H9 (cell line): ENCODE results near the gene SPRR2D. TPM values are rescaled to one million over a fixed set of nuclear protein-coding genes. Genes with fewer than 3 reads are reported as not detected.

Source experiments
- DNase-seq: peaks from one replicate; pipeline ENCODE4 v3.0.0-alpha.2; 2017
- H2AFZ ChIP-seq: one replicate; pipeline ENCODE4 v1.6.1; 2013; ENCODE audit warnings: mild to moderate bottlenecking, low read length, control low read depth, moderate library complexity
- H2AK5ac ChIP-seq: 2 replicates; pipeline ENCODE4 v1.6.1; 2013; ENCODE audit warnings: low read length, control low read depth, mixed read lengths; ENCODE audit not compliant: insufficient read length
- H2BK120ac ChIP-seq: one replicate; pipeline ENCODE4 v1.6.1; 2013; ENCODE audit warnings: low read depth, mild to moderate bottlenecking, low read length, control low read depth, inconsistent platforms; ENCODE audit not compliant: poor library complexity, severe bottlenecking
- H2BK12ac ChIP-seq: 2 replicates; pipeline ENCODE4 v1.6.1; 2013; ENCODE audit warnings: low read length, control low read depth, mixed read lengths, low read depth; ENCODE audit not compliant: insufficient read length
- H2BK15ac ChIP-seq: 2 replicates; pipeline ENCODE4 v1.6.1; 2013; ENCODE audit warnings: low read depth, low read length, control low read depth
- H2BK20ac ChIP-seq: one replicate; pipeline ENCODE4 v1.6.1; 2013; ENCODE audit warnings: low read depth, mild to moderate bottlenecking, low read length, control low read depth, inconsistent platforms; ENCODE audit not compliant: poor library complexity, severe bottlenecking
- H2BK5ac ChIP-seq: 2 replicates; pipeline ENCODE4 v1.6.1; 2013; ENCODE audit warnings: low read length, control low read depth, mixed read lengths; ENCODE audit not compliant: insufficient read length
- H3K14ac ChIP-seq: 2 replicates; pipeline ENCODE4 v1.6.1; 2013; ENCODE audit warnings: low read length, control low read depth; ENCODE audit not compliant: insufficient read depth
- H3K18ac ChIP-seq: 2 replicates; pipeline ENCODE4 v1.6.1; 2013; ENCODE audit warnings: low read depth, mild to moderate bottlenecking, mixed read lengths, low read length, control low read depth; ENCODE audit not compliant: insufficient read length
- H3K23ac ChIP-seq: 2 replicates; pipeline ENCODE4 v1.6.1; 2013; ENCODE audit warnings: low read length, control low read depth, mixed read lengths, low read depth; ENCODE audit not compliant: insufficient read length
- H3K23me2 ChIP-seq: 2 replicates; pipeline ENCODE4 v1.6.1; 2013; ENCODE audit warnings: low read depth, mild to moderate bottlenecking, mixed read lengths, low read length, control low read depth; ENCODE audit not compliant: insufficient read length, poor library complexity, severe bottlenecking
- H3K27ac ChIP-seq: 2 replicates; pipeline ENCODE4 v1.5.1; 2013; ENCODE audit warnings: low read length, control low read depth, mixed read lengths, low read depth; ENCODE audit not compliant: insufficient read length
- H3K27me3 ChIP-seq: 2 replicates; pipeline ENCODE4 v1.6.1; 2013; ENCODE audit warnings: low read length, control low read depth, inconsistent platforms; ENCODE audit not compliant: insufficient read depth
- H3K4ac ChIP-seq: 2 replicates; pipeline ENCODE4 v1.6.1; 2013; ENCODE audit warnings: low read depth, mild to moderate bottlenecking, control low read depth, inconsistent platforms, low read length, moderate library complexity
- H3K4me1 ChIP-seq: 2 replicates; pipeline ENCODE4 v1.6.1; 2013; ENCODE audit warnings: low read length, control low read depth, inconsistent platforms; ENCODE audit not compliant: insufficient read depth
- H3K4me2 ChIP-seq: 2 replicates; pipeline ENCODE4 v1.6.1; 2013; ENCODE audit warnings: low read length, control low read depth, mixed read lengths; ENCODE audit not compliant: insufficient read length, insufficient read depth
- H3K56ac ChIP-seq: 2 replicates; pipeline ENCODE4 v1.6.1; 2013; ENCODE audit warnings: low read depth, mild to moderate bottlenecking, mixed read lengths, low read length, control low read depth; ENCODE audit not compliant: insufficient read length
- H3K79me1 ChIP-seq: 2 replicates; pipeline ENCODE4 v1.6.1; 2013; ENCODE audit warnings: low read depth, mild to moderate bottlenecking, moderate library complexity, low read length, control low read depth, inconsistent platforms; ENCODE audit not compliant: insufficient read depth, poor library complexity, severe bottlenecking
- H3K79me2 ChIP-seq: 2 replicates; pipeline ENCODE4 v1.6.1; 2013; ENCODE audit warnings: low read length, control low read depth, inconsistent platforms; ENCODE audit not compliant: insufficient read depth
- H3K9ac ChIP-seq: 2 replicates; pipeline ENCODE4 v1.6.1; 2013; ENCODE audit warnings: low read length, control low read depth, mixed read lengths; ENCODE audit not compliant: insufficient read length; ENCODE audit errors: extremely low read depth
- H3K9me3 ChIP-seq: one replicate; pipeline ENCODE4 v1.6.1; 2013; ENCODE audit warnings: low read depth, low read length, inconsistent platforms; ENCODE audit not compliant: control insufficient read depth
- H3T11ph ChIP-seq: one replicate; pipeline ENCODE4 v1.6.1; 2013; ENCODE audit warnings: mild to moderate bottlenecking, low read length, control low read depth, inconsistent platforms
- H4K20me1 ChIP-seq: one replicate; pipeline ENCODE4 v1.6.1; 2013; ENCODE audit not compliant: control insufficient read depth, insufficient read length, insufficient read depth
- H4K5ac ChIP-seq: 2 replicates; pipeline ENCODE4 v1.6.1; 2013; ENCODE audit warnings: low read depth, mild to moderate bottlenecking, mixed read lengths, low read length, control low read depth; ENCODE audit not compliant: insufficient read length
- H4K8ac ChIP-seq: replicated peaks from 2 replicates; pipeline ENCODE4 v1.6.1; 2013; ENCODE audit warnings: low read length, control low read depth, mixed read lengths, low read depth; ENCODE audit not compliant: insufficient read length
- H4K91ac ChIP-seq: 2 replicates; pipeline ENCODE4 v1.6.1; 2013; ENCODE audit warnings: low read depth, mild to moderate bottlenecking, moderate library complexity, mixed read lengths, low read length, control low read depth; ENCODE audit not compliant: insufficient read length
- H3K27ac Mint-ChIP-seq, 3 experiments: 2 replicates in 2 of 3; 3 replicates in 1 of 3; pipeline ENCODE4 v1.8.0; 2020 to 2021; ENCODE audit warnings: mixed read lengths in 3 of 3, mild to moderate bottlenecking in 1 of 3, moderate library complexity in 1 of 3
- H3K27me3 Mint-ChIP-seq: 2 replicates; pipeline ENCODE4 v1.8.0; 2021; ENCODE audit warnings: low read depth, mild to moderate bottlenecking, moderate library complexity, mixed read lengths
- H3K36me3 Mint-ChIP-seq, 3 experiments: 2 replicates in 2 of 3; 3 replicates in 1 of 3; pipeline ENCODE4 v1.8.0; 2020 to 2021; ENCODE audit warnings: low read depth in 3 of 3, mixed read lengths in 3 of 3; ENCODE audit not compliant: insufficient read depth in 1 of 3
- H3K4me1 Mint-ChIP-seq, 2 experiments: 2 replicates each; pipeline ENCODE4 v1.8.0; 2020; ENCODE audit warnings: mixed read lengths in 2 of 2
- H3K4me3 Mint-ChIP-seq, 2 experiments: 2 replicates in 1 of 2; 3 replicates in 1 of 2; pipeline ENCODE4 v1.8.0; 2020 to 2021; ENCODE audit warnings: mild to moderate bottlenecking in 2 of 2, mixed read lengths in 2 of 2, moderate library complexity in 1 of 2
- H3K9me3 Mint-ChIP-seq, 2 experiments: 2 replicates in 1 of 2; 3 replicates in 1 of 2; pipeline ENCODE4 v1.8.0; 2020; ENCODE audit warnings: mild to moderate bottlenecking in 2 of 2, mixed read lengths in 2 of 2, moderate library complexity in 1 of 2
- WGBS: extraction: QIAGEN DNeasy Blood & Tissue Kit; methylation state at CpG from one replicate; pipeline ENCODE4 v1.1.7; 2013; ENCODE audit warnings: missing lambda C conversion rate, low lambda C conversion rate, mixed read lengths; ENCODE audit not compliant: insufficient read length; ENCODE audit errors: extremely low coverage; 5-methylcytosine and 5-hydroxymethylcytosine counted together
- total RNA-seq: library from RNA; stranded (reverse); gene quantifications from 2 replicates; pipeline ENCODE4 v1.2.1, GENCODE V29; 2021
- TF ChIP-seq, protein P1 (sequence below): fragments of 200-600 bp; sonication (generic); conservative IDR thresholded peaks from 3 replicates; pipeline ENCODE4 v1.8.0; 2021; ENCODE audit warnings: antibody characterized with exemption, mild to moderate bottlenecking

Gene SPRR2D
- total RNA-seq, 1 experiment from 2014 or later = not detected

DNA sequence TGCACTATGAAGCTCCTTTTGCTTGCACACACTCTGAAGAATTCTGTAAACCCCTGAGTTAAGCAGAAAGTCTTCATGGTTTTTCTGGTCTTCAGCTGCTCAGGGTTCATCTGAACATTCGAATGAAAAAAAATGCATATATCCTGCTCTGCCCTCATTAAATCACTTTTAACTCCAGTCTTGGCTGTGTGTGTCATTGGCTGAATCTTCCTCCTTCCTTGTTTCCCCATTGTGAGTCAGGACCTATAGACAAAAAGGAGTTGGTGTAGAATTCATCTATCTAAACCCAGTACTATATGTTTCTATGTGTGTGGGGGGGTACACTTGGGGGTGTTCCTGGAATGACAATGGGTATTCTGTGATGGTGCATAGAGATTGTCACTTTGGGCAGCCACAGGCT lies 16.5 kb downstream of the SPRR2D start:
- no peaks in the 10 kb centered on the region for H4K20me1 ChIP-seq
- no peak overlapping the region for H2BK20ac ChIP-seq
- H3K56ac ChIP-seq = no peak overlapping the region
- no CpG with 5 or more reads among the region's 1 CpG for WGBS
- no peak overlapping the region for H4K8ac ChIP-seq
- no peak overlapping the region for H3K14ac ChIP-seq
- no peak overlapping the region for H3K18ac ChIP-seq
- no peak overlapping the region for H3K27ac ChIP-seq
- H3K23ac ChIP-seq = no peak overlapping the region
- no peaks in the 10 kb centered on the region for H3K9me3 ChIP-seq
- H3K4me1 ChIP-seq = peaks cover 3% of the 10 kb centered on the region; the same call in 1 of the 2 replicates
- no peak overlapping the region for H3K27ac Mint-ChIP-seq
- H3K9ac ChIP-seq = no peak overlapping the region
- H3K27me3 ChIP-seq = no peaks in the 10 kb centered on the region
- H2BK12ac ChIP-seq = no peak overlapping the region
- TF ChIP-seq, protein P1, sequence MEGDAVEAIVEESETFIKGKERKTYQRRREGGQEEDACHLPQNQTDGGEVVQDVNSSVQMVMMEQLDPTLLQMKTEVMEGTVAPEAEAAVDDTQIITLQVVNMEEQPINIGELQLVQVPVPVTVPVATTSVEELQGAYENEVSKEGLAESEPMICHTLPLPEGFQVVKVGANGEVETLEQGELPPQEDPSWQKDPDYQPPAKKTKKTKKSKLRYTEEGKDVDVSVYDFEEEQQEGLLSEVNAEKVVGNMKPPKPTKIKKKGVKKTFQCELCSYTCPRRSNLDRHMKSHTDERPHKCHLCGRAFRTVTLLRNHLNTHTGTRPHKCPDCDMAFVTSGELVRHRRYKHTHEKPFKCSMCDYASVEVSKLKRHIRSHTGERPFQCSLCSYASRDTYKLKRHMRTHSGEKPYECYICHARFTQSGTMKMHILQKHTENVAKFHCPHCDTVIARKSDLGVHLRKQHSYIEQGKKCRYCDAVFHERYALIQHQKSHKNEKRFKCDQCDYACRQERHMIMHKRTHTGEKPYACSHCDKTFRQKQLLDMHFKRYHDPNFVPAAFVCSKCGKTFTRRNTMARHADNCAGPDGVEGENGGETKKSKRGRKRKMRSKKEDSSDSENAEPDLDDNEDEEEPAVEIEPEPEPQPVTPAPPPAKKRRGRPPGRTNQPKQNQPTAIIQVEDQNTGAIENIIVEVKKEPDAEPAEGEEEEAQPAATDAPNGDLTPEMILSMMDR = no peak
- no peaks in the 10 kb centered on the region for H3K79me2 ChIP-seq
- no peak overlapping the region for H4K5ac ChIP-seq
- H3K4me1 Mint-ChIP-seq = peaks cover 11 to 25% of the 10 kb centered on the region in 2 experiments
- H2BK5ac ChIP-seq = no peak overlapping the region
- H2AFZ ChIP-seq = no peak overlapping the region
- H3K27me3 Mint-ChIP-seq = no peaks in the 10 kb centered on the region
- H3K36me3 Mint-ChIP-seq = no peaks in the 10 kb centered on the region; a peak in 1 of 7 replicates
- peaks cover 0 to 3% of the 10 kb centered on the region in 2 experiments; a peak in 3 of 5 replicates for H3K9me3 Mint-ChIP-seq
- H2BK120ac ChIP-seq = no peak overlapping the region
- no peak overlapping the region for H3K4me2 ChIP-seq
- H3K4ac ChIP-seq = no peak overlapping the region
- no peak overlapping the region for H4K91ac ChIP-seq
- H3K79me1 ChIP-seq = no peaks in the 10 kb centered on the region
- H3K4me3 Mint-ChIP-seq = no peak overlapping the region
- no peak overlapping the region for H2BK15ac ChIP-seq
- no peaks in the 10 kb centered on the region for H3K23me2 ChIP-seq
- DNase-seq = no peak
- H2AK5ac ChIP-seq = no peak overlapping the region
- H3T11ph ChIP-seq = no peak overlapping the region
